K562 (cell line): ENCODE data around the gene TMEM164. TPM values are rescaled to one million over a fixed set of nuclear protein-coding genes. Genes with fewer than 3 reads are reported as not detected.

Experiments
- ATAC-seq: fragments of 200-7000 bp; cut with Tn5 transposase; 3 replicates; pipeline ENCODE4 v1.9.1; 2020; ENCODE audit warnings: moderate library complexity
- BruUV-seq: library from RNA; stranded (reverse); fragments of 400-500 nt; replicated peaks from 2 replicates; lab custom pipeline; 2021; lab: Mats Ljungman, UMichigan
- CTCF ChIA-PET: fragments of 300-600 bp; formaldehyde crosslinking; extraction: SDS; loops from one replicate; lab custom pipeline; 2021; ENCODE audit warnings: low intra/inter-chr PET ratio; lab: Yijun Ruan, JAX
- POLR2A ChIA-PET: fragments of 300-600, 350-650 bp; sonication (Branson Sonifier 250); formaldehyde crosslinking; extraction: SDS; loops from one replicate; lab custom pipeline; 2021; ENCODE audit warnings: antibody characterized with exemption, inconsistent platforms; lab: Yijun Ruan, JAX
- DNase-seq, 4 experiments: peaks; one replicate each; pipeline versions ENCODE4 v3.0.0 to v3.0.0-alpha.2; 2011 to 2018; ENCODE audit warnings: low spot score in 3 of 4, mixed read lengths in 3 of 4; ENCODE audit errors: extremely low read depth in 1 of 4
- FAIRE-seq: peaks from 2 replicates; lab custom pipeline; 2011; peaks lifted over from hg19 to GRCh38; lab: Jason Lieb, UNC
- H2AFZ ChIP-seq: 2 replicates; pipeline ENCODE4 v1.6.0; 2011; ENCODE audit warnings: low read depth, low read length, control low read depth, inconsistent platforms
- H3K27ac ChIP-seq: fragments of 200-600 bp; 3 replicates; pipeline ENCODE4 v1.8.0; 2011; ENCODE audit warnings: low read depth, mild to moderate bottlenecking, control low read depth, inconsistent platforms, low read length, moderate library complexity, mixed read lengths; ENCODE audit errors: extremely low read depth
- H3K27me3 ChIP-seq, 2 experiments: fragments of 300-600 bp in 1 of 2; 2 replicates in 1 of 2; 3 replicates in 1 of 2; pipeline versions ENCODE4 v1.6.0 to v1.8.0; 2011; ENCODE audit warnings: inconsistent platforms in 2 of 2, low read length in 2 of 2, mild to moderate bottlenecking in 1 of 2, mixed read lengths in 1 of 2, moderate library complexity in 1 of 2; ENCODE audit not compliant: control insufficient read depth in 2 of 2, insufficient read depth in 2 of 2
- H3K36me3 ChIP-seq: fragments of 300-600 bp; 3 replicates; pipeline ENCODE4 v1.8.0; 2011; ENCODE audit warnings: mild to moderate bottlenecking, low read length, inconsistent platforms; ENCODE audit not compliant: control insufficient read depth, insufficient read depth
- H3K4me1 ChIP-seq, 2 experiments: fragments of 200-600 bp in 1 of 2; replicated peaks in 1 of 2; 2 replicates in 1 of 2; 3 replicates in 1 of 2; pipeline versions ENCODE4 v1.5.1 to v1.8.0; 2011; ENCODE audit warnings: inconsistent platforms in 2 of 2, low read length in 2 of 2, mild to moderate bottlenecking in 1 of 2, mixed read lengths in 1 of 2, moderate library complexity in 1 of 2; ENCODE audit not compliant: control insufficient read depth in 2 of 2, insufficient read depth in 2 of 2
- H3K4me2 ChIP-seq: 2 replicates; pipeline ENCODE4 v1.6.1; 2011; ENCODE audit warnings: low read length, control low read depth, inconsistent platforms, mixed read lengths; ENCODE audit not compliant: insufficient read depth
- H3K4me3 ChIP-seq: fragments of 200-600 bp; sonication (generic), shearing (Covaris generic); 2 replicates; pipeline ENCODE4 v1.5.1; 2016; ENCODE audit warnings: control low read depth, inconsistent platforms
- H3K79me2 ChIP-seq: fragments of 200-600 bp; 3 replicates; pipeline ENCODE4 v1.8.0; 2011; ENCODE audit warnings: low read length, inconsistent platforms; ENCODE audit not compliant: control insufficient read depth, insufficient read depth
- H3K9ac ChIP-seq, 2 experiments: 2 replicates each; pipeline versions ENCODE4 v1.6.0 to v1.6.1; 2011; ENCODE audit warnings: low read depth in 2 of 2, low read length in 2 of 2, control low read depth in 1 of 2, inconsistent platforms in 1 of 2, mild to moderate bottlenecking in 1 of 2, mixed read lengths in 1 of 2; ENCODE audit not compliant: insufficient read depth in 1 of 2
- H3K9me1 ChIP-seq: one replicate; pipeline ENCODE4 v1.6.0; 2011; ENCODE audit warnings: inconsistent platforms, mild to moderate bottlenecking, low read length, moderate library complexity; ENCODE audit not compliant: control insufficient read depth, insufficient read depth
- H3K9me3 ChIP-seq: replicated peaks from 2 replicates; pipeline ENCODE4 v1.5.1; 2011; ENCODE audit warnings: low read depth, low read length, inconsistent platforms; ENCODE audit not compliant: control insufficient read depth, insufficient read depth
- H4K20me1 ChIP-seq: replicated peaks from 2 replicates; pipeline ENCODE4 v1.6.1; 2011; ENCODE audit warnings: low read length, inconsistent platforms, mixed read lengths; ENCODE audit not compliant: control insufficient read depth, insufficient read depth
- BCOR ChIP-seq: fragments of 450-650 bp; IDR thresholded peaks from 2 replicates; pipeline ENCODE4 v1.6.1; 2016
- CBX8 ChIP-seq: fragments of 200-600 bp; sonication (generic); IDR thresholded peaks from 2 replicates; pipeline ENCODE4 v1.6.1; 2012; ENCODE audit warnings: borderline replicate concordance, mixed run types, low read depth, mild to moderate bottlenecking, moderate library complexity, mixed read lengths, low read length, control low read depth, inconsistent platforms; ENCODE audit not compliant: poor library complexity, severe bottlenecking; ENCODE audit errors: extremely low read depth
- ID3 ChIP-seq, 2 experiments: fragments of 250-450 bp in 1 of 2; fragments of 450-650 bp in 1 of 2; sonication (Bioruptor Pico) in 1 of 2; IDR thresholded peaks; 2 replicates each; pipeline versions ENCODE4 v1.6.1 to v1.8.0; 2016 to 2021; ENCODE audit warnings: mild to moderate bottlenecking in 2 of 2, moderate library complexity in 2 of 2, missing compliant biosample characterization in 1 of 2, missing genetic modification characterization in 1 of 2
- OTX1 ChIP-seq: fragments of 450-650 bp; formaldehyde crosslinking; IDR thresholded peaks from 2 replicates; pipeline ENCODE4 v1.4.0; 2022; ENCODE audit warnings: mild to moderate bottlenecking
- RAD21 ChIP-seq, 2 experiments: fragments of 250-450 bp in 1 of 2; fragments of 450-650 bp in 1 of 2; sonication (Bioruptor Pico) in 1 of 2; formaldehyde crosslinking in 1 of 2; IDR thresholded peaks in 1 of 2; conservative IDR thresholded peaks in 1 of 2; 2 replicates each; pipeline versions ENCODE4 v1.4.0 to v1.8.0; 2020 to 2022; ENCODE audit warnings: mild to moderate bottlenecking in 2 of 2, moderate library complexity in 1 of 2
- ZFX ChIP-seq: sonication (generic); formaldehyde crosslinking; IDR thresholded peaks from 2 replicates; pipeline ENCODE4 v1.8.0; 2022; ENCODE audit warnings: mild to moderate bottlenecking, missing genetic modification reagents, moderate library complexity
- ZNF707 ChIP-seq: fragments of 250-450 bp; sonication (Bioruptor Pico); conservative IDR thresholded peaks from 2 replicates; pipeline ENCODE4 v1.8.0; 2022; ENCODE audit warnings: inconsistent platforms, mild to moderate bottlenecking, moderate library complexity
- whole genome bisulfite sequencing: fragments of 100-300 bp; shearing (Covaris generic); methylation state at CpG from one replicate; pipeline ENCODE4 v1.1.6; 2016; ENCODE audit warnings: low coverage, mixed read lengths; ENCODE audit not compliant: insufficient coverage; ENCODE audit errors: missing lambda C conversion rate; 5-methylcytosine and 5-hydroxymethylcytosine counted together
- in situ Hi-C: fragments of 300-500 bp; cut with MboI; formaldehyde crosslinking; loops from 4 replicates; pipeline ENCODE4 v1.15.0; 2018; ENCODE audit warnings: inconsistent platforms, mixed read lengths
- intact Hi-C: fragments of 100-400 bp; cut with micrococcal nuclease; formaldehyde crosslinking; loops from 2 replicates; pipeline ENCODE4 v1.14.2; 2022
- polyA plus RNA-seq, 8 experiments: library from polyadenylated mRNA; depleted of rRNA in 4 of 8; stranded (reverse) in 5 of 8; unstranded in 3 of 8; fragments of >200 nt; fragmentation: Nextera tagmentation in 2 of 8; fragmentation: Illumina TruSeq in 1 of 8; extraction: Ambion mirVana in 2 of 8; extraction: Trizol in 1 of 8; gene quantifications; 2 replicates each; pipeline versions ENCODE4 v1.2.1 to v1.2.3, GENCODE V29; 2011 to 2014; ENCODE audit warnings: inconsistent platforms in 1 of 8, missing spikeins in 1 of 8
- total RNA-seq, 7 experiments: library from RNA; depleted of rRNA in 6 of 7; stranded (reverse); fragments of >200 nt in 6 of 7; fragmentation: Illumina TruSeq in 2 of 7; extraction: Trizol in 2 of 7; gene quantifications; 2 replicates each; pipeline versions ENCODE4 v1.2.1 to v1.2.3, GENCODE V29; 2011 to 2021; ENCODE audit warnings: low replicate concordance in 1 of 7
- TF ChIP-seq, protein P1 (sequence below), 2 experiments: fragments of 450-650 bp; IDR thresholded peaks; 2 replicates each; pipeline ENCODE4 v1.6.1; 2016
- TF ChIP-seq, protein P2 (sequence below): fragments of 450-650 bp; IDR thresholded peaks from 2 replicates; pipeline ENCODE4 v1.6.1; 2017; ENCODE audit warnings: antibody characterized with exemption, mild to moderate bottlenecking

The TMEM164 gene
- total and polyA plus RNA-seq, 9 of the 15 experiments (the other 6 are each of a cell fraction or from before 2014, with no cell fraction given): 2.4 to 57.3 (median 23.1) TPM

GRCh38 chrX:110000847-110001713, 1.8 kb upstream of the TMEM164 start (continued):
- TF ChIP-seq ZNF707 (CRISPR knock-in tag): peak; percentile 87
- TF ChIP-seq, all 486 proteins: peak for 187

GRCh38 chrX:110001740-110002299, 1.1 kb upstream of the TMEM164 start:
- in situ Hi-C loops (no loop called here), intact Hi-C loops (loop anchor here (5.0 kb wide), 2 partner anchors 45 to 80 kb away; no protein-coding TSS in a partner anchor)
- FAIRE-seq (no peak), DNase-seq (peak; percentile 27 to 66 (median 34)), ATAC-seq (peak; percentile 6)
- H3K79me2 ChIP-seq: peaks cover 39% of the 10 kb centered on the region
- POLR2A ChIA-PET: interaction anchor here (0.6 to 1.3 kb wide), 3 partner anchors 11 to 434 kb away, joined by 5 read pairs; no protein-coding TSS in a partner anchor
- H3K4me2 ChIP-seq: peak overlapping the region; percentile 81
- CTCF ChIA-PET: no interaction called here
- 0% methylated on average over 8 of the region's 13 CpGs for WGBS
- H3K4me1 ChIP-seq: peaks cover 28 to 67% of the 10 kb centered on the region in 2 experiments
- H3K27me3 ChIP-seq: no peaks in the 10 kb centered on the region
- H3K36me3 ChIP-seq: peaks cover 29% of the 10 kb centered on the region; the same call in 2 of the 3 replicates
- no peaks in the 10 kb centered on the region for H3K9me3 ChIP-seq
- H3K9me1 ChIP-seq: no peaks in the 10 kb centered on the region
- peak overlapping the region; percentile 68 for H3K4me3 ChIP-seq
- H3K27ac ChIP-seq: peak overlapping the region; percentile 92
- no peaks in the 10 kb centered on the region; the same call in 1 of the 2 replicates for H4K20me1 ChIP-seq
- no TSS peak for BruUV-seq
- H2AFZ ChIP-seq: peak overlapping the region; percentile 87
- peak overlapping the region; percentile 76 to 95 for H3K9ac ChIP-seq
- TF ChIP-seq ID3 (CRISPR knock-in tag; IDR thresholded peaks at IDR 0.05): no peak
- TF ChIP-seq ID3 (tag; IDR thresholded peaks at IDR 0.05): peak; percentile 64
- TF ChIP-seq, protein P1, sequence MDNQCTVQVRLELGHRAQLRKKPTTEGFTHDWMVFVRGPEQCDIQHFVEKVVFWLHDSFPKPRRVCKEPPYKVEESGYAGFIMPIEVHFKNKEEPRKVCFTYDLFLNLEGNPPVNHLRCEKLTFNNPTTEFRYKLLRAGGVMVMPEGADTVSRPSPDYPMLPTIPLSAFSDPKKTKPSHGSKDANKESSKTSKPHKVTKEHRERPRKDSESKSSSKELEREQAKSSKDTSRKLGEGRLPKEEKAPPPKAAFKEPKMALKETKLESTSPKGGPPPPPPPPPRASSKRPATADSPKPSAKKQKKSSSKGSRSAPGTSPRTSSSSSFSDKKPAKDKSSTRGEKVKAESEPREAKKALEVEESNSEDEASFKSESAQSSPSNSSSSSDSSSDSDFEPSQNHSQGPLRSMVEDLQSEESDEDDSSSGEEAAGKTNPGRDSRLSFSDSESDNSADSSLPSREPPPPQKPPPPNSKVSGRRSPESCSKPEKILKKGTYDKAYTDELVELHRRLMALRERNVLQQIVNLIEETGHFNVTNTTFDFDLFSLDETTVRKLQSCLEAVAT (IDR thresholded peaks at IDR 0.05): peak in 1 of 2 experiments; percentile 39; a peak in 1 of 4 replicates
- TF ChIP-seq CBX8: no peak
- TF ChIP-seq OTX1: 0 out of 2 replicates have a peak, but pooled peaks have one; percentile 46
- no peak for TF ChIP-seq RAD21 (CRISPR knock-in tag; conservative IDR thresholded peaks at IDR 0.05 in 1 of 2, IDR thresholded peaks at IDR 0.05 in 1 of 2)
- TF ChIP-seq BCOR: no peak
- peak; percentile 70; the same call in 1 of the 2 replicates for TF ChIP-seq ZFX (CRISPR knock-in tag)
- TF ChIP-seq, protein P2, sequence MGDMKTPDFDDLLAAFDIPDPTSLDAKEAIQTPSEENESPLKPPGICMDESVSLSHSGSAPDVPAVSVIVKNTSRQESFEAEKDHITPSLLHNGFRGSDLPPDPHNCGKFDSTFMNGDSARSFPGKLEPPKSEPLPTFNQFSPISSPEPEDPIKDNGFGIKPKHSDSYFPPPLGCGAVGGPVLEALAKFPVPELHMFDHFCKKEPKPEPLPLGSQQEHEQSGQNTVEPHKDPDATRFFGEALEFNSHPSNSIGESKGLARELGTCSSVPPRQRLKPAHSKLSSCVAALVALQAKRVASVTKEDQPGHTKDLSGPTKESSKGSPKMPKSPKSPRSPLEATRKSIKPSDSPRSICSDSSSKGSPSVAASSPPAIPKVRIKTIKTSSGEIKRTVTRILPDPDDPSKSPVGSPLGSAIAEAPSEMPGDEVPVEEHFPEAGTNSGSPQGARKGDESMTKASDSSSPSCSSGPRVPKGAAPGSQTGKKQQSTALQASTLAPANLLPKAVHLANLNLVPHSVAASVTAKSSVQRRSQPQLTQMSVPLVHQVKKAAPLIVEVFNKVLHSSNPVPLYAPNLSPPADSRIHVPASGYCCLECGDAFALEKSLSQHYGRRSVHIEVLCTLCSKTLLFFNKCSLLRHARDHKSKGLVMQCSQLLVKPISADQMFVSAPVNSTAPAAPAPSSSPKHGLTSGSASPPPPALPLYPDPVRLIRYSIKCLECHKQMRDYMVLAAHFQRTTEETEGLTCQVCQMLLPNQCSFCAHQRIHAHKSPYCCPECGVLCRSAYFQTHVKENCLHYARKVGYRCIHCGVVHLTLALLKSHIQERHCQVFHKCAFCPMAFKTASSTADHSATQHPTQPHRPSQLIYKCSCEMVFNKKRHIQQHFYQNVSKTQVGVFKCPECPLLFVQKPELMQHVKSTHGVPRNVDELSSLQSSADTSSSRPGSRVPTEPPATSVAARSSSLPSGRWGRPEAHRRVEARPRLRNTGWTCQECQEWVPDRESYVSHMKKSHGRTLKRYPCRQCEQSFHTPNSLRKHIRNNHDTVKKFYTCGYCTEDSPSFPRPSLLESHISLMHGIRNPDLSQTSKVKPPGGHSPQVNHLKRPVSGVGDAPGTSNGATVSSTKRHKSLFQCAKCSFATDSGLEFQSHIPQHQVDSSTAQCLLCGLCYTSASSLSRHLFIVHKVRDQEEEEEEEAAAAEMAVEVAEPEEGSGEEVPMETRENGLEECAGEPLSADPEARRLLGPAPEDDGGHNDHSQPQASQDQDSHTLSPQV: peak; percentile 81
